Inflammatory macrophage treated with lipopolysaccharide for 1 hour (primary cell): ENCODE measurements around the gene KLHL29.
A peak's percentile ranks its signal among the peaks of the same experiment; 100 is the strongest.

Experiments
- DNase-seq, 2 donors: peaks; one replicate each; pipeline ENCODE4 v3.0.0-alpha.2; 2020 to 2022

KLHL29 gene

GRCh38 chr2:23536326-23536725 is 151.3 kb downstream of the KLHL29 start:
- DNase-seq, result no peak

DNA sequence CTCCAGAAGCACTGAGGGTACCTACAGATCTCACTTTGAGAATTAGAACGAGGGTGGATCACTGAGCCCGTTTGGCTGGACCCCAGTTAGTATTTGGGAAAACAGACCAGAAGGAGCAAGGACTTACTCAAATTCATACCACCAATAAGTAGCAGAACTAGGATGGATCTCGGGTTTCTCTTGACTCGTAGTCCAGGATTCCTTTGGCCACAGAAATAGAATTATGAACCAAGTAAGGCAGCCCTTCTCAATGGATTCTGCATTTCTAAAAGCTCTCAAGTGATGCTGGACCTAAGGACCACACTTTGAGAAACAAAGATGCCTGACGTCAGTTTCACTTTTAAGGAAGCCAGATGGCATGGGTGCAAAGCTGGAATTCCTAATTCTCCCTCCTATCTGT is 153.0 kb downstream of the KLHL29 start:
- no peak for DNase-seq

- DNase-seq, result no peak
These were observed 153.6 kb downstream of the KLHL29 start for GRCh38 chr2:23538566-23538965.

DNA sequence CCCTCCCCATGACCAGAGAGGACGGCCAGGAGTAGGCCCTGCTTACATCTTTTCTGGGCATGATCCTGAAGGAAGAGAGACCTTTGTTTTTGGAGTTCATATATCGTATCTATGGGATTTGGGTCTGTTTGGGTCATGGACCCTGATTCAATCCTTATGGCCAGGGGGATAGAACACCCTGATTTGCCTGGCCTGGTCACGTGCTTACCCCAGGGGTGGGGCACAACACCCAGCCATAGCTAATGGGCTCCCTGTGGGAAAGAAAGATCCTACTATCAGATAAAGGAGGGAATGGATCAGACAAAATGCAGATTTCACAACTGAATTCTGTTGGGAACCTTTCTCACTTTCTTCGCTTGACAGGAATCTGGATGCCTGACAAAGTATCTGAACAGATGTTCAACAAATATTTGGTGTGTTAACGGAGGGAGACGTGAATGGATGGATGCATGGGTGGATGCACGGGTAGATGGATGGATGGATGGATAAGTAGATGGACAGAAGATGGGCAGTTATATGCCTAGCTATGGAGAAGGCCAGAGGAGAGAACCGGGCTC is 155.9 kb downstream of the KLHL29 start:
- DNase-seq, result no peak

DNA sequence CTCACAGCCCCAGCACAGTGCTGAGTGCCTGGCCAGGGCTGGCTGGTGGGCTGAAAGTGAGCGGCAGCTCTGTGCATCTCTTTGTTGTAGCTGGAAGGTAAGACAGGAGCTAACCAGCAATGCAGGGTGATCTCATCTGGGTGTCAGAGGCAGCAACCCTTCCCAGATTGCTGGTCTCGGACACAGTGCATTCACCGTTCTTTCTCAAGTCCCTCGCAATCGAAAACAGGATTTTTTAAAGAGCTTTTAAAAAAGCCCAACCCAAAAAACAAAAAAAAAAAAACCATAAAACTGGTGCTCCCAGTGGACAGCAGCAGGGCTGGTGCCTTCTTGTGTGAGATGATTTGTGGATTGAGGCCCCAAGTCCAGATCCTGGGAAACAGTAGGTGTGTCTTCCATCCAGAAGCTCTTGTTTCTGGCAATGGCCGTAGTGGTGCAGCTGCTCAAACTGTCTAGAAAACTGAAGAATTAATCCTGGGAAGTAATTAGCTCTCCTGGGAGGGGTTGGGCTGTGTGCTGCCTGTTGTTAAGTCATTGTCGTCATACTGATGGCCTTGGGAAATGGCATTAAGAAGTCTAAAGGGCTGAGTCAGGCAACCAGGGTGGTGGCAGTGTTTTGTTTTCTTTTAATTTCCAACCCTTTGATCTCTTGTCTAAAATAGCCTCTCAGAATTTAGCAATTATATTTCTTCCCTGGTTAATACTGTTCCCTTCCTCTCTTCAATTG is 156.7 kb downstream of the KLHL29 start:
- DNase-seq, result no peak

- DNase-seq, result no peak
These were observed 157.3 kb downstream of the KLHL29 start for GRCh38 chr2:23542230-23542789.

DNA sequence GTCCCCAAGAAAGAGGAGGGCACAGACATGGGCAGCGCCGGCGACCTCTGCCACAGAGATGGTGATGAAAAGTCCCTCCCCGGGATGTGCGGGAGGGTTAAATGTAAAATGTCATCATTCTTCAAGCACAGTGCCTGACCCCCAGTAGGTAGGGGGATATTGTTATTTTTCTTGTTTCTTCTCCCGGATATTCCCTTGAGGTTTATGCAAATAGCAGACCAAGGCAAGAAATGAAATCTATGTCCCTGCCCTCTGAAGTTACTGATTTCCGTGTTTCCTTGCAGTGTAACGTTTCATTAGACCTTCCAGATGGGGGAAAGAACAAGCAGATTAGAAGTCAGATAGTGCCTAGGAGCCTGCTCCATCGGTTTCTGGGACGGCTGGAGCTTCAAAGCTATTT is 158.3 kb downstream of the KLHL29 start:
- no peak for DNase-seq

DNA sequence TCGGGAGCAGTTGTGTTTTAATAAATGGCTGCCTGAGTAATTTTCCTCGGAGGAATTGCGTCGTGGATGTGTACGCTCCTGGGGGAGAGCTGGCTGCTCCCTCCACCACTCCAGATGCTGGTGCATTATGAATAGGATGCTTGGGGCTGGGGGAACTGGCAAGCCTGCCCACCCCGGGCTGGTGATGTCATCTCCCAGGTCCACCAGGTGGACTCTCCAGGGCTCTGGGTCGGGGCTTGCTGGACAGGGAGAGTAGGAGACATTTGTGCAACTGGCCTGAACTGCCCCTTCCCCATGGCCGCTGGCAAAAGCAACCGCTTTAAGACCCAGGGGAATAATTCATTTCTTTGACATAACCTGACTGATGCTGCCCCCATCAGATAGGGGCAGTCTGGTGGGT is 158.7 kb downstream of the KLHL29 start:
- DNase-seq, result no peak

DNA sequence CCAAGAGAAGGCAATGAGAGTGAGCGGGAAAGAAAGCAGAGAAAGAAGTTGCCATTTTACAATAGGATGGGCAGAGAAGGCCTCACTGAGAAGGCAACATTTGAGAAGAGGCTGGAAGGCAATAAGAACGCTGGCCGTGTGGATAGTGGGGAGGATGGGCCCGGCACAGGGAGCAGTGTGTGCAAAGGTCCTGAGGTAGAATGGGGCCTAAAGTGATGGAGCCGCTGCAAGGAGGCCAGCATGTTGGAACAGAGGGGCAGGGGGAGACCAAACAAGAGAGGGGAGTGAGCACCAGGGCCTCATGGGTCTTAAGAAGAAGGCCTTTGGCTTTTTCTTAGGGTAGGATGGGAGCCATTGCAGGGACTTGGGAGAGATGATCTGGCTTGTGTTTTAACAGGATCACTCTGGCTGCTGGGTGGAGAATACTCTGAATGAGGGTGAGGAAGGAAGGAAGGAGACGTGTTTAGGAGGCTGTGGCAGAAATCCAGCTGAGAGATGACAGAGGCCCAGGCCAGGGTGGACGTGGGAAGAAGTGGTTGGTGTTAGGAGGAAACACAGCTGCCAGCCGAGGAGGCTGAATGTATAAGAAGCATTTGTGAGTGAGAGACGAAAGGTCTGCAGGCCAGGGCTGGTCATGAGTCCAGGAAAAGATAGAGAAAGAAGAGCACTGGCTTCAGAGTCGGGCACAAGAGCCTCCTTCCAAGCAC is 159.8 kb downstream of the KLHL29 start:
- no peak for DNase-seq

DNA sequence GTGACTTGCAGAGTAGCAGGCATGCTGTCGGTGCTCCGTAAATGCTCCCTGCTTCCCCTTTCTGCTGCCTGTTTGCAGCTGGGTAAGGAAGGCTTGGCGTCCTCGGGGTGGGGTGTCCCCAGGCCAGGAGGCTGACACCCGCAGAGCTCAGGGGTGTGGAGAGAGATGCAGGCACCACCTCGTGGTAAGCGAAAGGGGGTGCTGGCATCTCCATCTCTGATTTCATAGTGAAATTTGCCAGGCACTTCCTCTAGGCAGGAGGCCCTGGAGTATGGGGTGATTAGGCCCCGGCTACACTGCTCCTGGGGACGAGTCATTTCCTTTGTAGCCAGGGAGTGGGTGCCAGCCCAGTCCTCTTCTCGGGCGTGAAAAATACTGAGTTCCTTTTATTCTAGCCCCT is 160.4 kb downstream of the KLHL29 start:
- peak; percentile 3 for DNase-seq

DNA sequence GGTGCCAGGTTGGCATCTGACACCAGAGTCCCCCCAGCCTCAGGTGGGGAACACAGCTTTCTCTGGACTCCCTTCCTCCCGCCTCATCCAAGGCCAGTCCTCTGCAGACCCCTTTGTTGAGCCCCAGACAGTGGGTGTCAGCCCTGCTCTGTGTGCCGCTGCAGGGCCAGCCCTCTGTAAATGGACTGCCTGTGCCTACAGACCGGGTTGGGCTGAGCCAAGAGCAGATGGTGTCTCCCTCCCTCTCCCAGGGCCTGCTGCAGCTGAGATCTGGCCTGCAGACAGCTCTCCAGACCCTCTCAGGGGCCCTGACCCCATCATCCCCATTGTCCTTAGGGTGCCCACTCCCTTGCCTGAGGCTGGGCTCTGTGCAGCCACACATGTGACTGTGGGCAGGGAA is 160.8 kb downstream of the KLHL29 start:
- DNase-seq, result no peak

- DNase-seq, result no peak
These were observed 161.9 kb downstream of the KLHL29 start for GRCh38 chr2:23546913-23547312.

- DNase-seq, result no peak
These were observed 162.7 kb downstream of the KLHL29 start for GRCh38 chr2:23547725-23548124.

DNA sequence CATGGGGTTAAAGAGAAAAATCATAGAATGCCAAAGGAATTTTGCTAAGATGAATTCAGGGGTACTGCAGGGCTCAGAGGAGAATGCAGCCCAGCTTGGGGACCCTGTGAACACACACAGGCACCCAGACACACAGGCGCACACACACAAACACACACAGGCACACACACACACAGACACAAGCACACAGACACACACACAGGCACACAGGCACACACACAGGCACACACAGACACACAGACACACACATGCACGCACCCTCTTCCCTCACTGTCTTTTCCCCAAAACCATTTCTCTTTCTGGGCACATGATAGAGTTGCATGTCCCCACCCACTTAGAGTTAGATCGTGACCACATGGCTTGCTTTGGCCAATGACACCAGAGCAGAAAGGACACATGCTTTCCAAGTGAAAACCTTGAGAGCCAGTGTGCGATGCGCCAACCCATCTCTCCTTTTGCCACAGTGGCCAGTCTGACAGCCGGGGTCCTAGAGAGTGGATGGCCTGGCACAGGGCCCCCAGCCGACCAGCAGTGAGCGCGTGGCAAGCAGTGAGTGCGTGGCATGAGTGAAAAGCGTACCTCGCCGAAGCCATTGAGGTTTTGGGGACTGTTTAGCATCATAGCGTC is 163.3 kb downstream of the KLHL29 start:
- DNase-seq, result no peak

- DNase-seq, result no peak
These were observed 164.1 kb downstream of the KLHL29 start for GRCh38 chr2:23549051-23549450.

DNA sequence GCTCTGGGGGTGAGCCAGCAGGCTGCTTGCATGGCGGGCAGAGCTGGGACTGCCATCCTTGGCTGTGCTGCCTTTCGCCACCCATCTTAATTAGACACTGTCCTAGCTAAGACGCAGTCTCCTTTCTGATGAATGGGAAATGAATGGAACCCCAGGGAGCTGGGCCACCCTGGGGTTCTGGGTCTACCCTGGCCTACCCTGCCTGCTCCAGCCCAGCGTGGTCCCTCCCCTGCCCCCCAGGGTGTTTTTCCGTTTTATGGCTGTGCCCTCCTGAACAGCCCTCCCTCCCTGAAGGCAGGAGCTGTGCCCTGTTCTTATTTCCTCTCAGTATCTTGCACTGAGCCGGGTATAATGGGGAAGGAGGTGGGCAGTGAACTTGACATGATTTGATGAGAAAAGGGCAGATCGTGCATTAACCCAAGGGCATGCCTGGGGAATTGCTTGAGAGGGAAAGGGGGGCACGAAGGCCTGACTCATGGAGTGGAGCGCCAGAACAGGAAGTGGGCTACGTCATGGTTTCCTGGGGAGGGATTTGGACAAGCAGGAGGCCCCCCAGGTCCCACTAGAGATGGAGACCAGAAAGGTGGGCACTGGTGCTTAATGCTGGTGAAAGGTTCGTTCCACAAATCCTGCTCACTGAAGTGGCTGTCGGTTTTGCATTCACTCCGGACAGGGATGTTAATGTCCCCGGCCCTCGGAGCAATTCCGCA is 165.0 kb downstream of the KLHL29 start:
- DNase-seq, result no peak

GRCh38 chr2:23550553-23550952 is 165.6 kb downstream of the KLHL29 start:
- no peak for DNase-seq

DNA sequence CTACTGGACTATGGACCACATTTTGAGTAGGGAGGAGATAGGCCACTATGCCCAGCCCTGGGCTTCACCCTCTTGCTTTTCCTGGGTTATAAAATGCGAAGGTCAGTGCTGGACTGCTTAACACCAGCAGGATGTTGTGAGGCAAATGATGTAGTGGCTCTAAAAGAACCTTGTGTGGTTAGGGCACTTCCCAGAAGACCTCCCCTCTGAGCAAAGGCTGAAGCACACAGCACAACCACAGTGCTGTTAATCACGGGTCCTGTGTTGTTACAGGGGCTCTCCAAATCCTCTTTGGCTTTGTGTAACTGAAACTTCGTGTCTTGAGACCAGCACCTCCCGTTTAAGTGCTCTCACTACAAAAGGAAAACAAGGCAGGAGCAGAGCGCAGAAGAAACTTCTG is 166.9 kb downstream of the KLHL29 start:
- DNase-seq, result no peak

DNA sequence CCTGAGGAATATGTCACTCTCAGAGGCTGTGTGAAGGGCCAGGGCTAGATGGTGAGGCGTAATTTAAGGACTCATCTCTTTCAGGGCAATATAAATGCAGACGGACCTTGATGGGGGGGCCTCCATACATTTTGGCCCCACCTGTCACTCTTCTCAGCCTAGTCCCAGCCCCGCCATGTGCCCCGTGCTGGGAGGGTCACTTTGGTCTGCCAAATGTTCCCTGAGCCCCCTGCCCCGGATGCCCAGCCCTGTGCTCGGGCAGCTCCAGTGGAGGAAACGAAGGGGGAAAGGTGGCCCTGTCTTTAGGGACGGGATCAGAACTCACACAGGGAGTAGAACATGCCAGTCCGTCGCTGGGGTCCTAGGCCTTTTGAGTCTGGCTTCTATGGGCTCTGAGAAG is 168.6 kb downstream of the KLHL29 start:
- no peak for DNase-seq

GRCh38 chr2:23554054-23554697 is 169.2 kb downstream of the KLHL29 start:
- no peak for DNase-seq

DNA sequence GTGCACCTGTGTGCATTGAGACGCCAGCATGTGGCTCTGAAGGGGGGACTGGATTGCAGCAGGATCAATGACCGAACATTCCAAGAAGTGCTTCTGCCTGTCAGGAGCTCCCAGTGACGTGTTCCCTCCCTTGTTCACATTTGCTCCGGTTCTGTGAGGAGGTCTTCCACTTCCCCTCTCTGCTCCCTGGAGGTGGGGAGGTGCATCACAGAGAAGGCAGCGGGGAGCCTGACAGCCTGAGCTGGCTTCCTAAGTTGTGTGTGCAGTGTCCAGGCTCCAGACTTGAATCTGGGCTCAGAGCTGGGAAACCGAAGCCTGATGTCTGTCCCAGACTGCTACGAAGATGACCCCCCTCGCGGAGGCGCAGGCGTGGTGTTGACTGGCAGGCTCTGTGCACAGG is 171.0 kb downstream of the KLHL29 start:
- DNase-seq, result no peak

DNA sequence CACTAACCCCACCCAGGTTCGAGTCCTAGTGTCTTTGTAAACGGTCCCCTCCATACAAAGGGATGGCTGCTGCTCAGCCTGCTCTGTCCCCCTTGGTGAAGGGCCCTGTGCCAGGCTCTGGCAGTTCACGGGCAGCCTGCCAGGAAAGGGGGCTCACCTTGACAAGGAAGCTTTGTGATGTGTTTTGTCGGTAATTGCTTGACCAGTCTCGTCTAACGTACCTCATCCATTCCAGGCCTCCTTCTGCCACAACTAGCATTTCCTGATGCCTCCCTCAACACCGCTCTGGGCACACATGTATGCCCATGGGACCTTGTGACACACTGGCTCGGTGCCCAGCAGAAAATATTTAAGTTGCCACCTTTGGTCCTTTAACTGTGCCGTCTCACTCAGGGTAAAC is 171.9 kb downstream of the KLHL29 start:
- no peak for DNase-seq
